Heart right ventricle (tissue), 16 donors: Measurements from ENCODE around the gene FAM47E. TPM values are rescaled to one million over a fixed set of nuclear protein-coding genes. Genes with fewer than 3 reads are reported as not detected.

ENCODE experiments used
- ATAC-seq, 8 donors: fragments of 200-7000 bp; cut with Tn5 transposase; one replicate each; pipeline ENCODE4 v1.9.1; 2020; ENCODE audit warnings: mild to moderate bottlenecking in 8 of 8, moderate library complexity in 8 of 8, moderate number of reproducible peaks in 1 of 8
- DNase-seq, 2 donors: peaks; one replicate each; pipeline ENCODE4 v3.0.0-alpha.2; 2020
- H3K27ac ChIP-seq, 10 donors: fragments of 200-600 bp; sonication (generic) in 2 of 10; one replicate each; pipeline versions ENCODE4 v1.5.0 to v1.8.0; 2020 to 2022; ENCODE audit warnings: mild to moderate bottlenecking in 3 of 10
- H3K27me3 ChIP-seq, 7 donors: fragments of 200-600 bp; one replicate each; pipeline ENCODE4 v1.8.0; 2021 to 2022; ENCODE audit warnings: mild to moderate bottlenecking in 2 of 7
- H3K36me3 ChIP-seq, 9 donors: fragments of 200-600 bp; sonication (generic) in 1 of 9; one replicate each; pipeline versions ENCODE4 v1.5.0 to v1.8.0; 2020 to 2022; ENCODE audit warnings: mild to moderate bottlenecking in 2 of 9
- H3K4me1 ChIP-seq, 9 donors: fragments of 200-600 bp; sonication (generic) in 1 of 9; one replicate each; pipeline versions ENCODE4 v1.5.0 to v1.8.0; 2020 to 2022; ENCODE audit warnings: mild to moderate bottlenecking in 4 of 9
- H3K4me3 ChIP-seq, 10 donors: fragments of 200-600 bp; sonication (generic) in 2 of 10; one replicate each; pipeline versions ENCODE4 v1.5.0 to v1.8.0; 2020 to 2022; ENCODE audit warnings: mild to moderate bottlenecking in 7 of 10, moderate library complexity in 2 of 10
- H3K9me3 ChIP-seq, 11 donors: fragments of 200-600 bp in 10 of 11; sonication (generic) in 2 of 11; one replicate each; pipeline versions ENCODE4 v1.5.0 to v1.8.0; 2013 to 2022; ENCODE audit warnings: mild to moderate bottlenecking in 2 of 11, control low read depth in 1 of 11, moderate library complexity in 1 of 11
- WGBS, 2 donors: extraction: QIAGEN DNeasy Blood & Tissue Kit; methylation state at CpG; one replicate each; pipeline ENCODE4 v1.1.7; 2013; ENCODE audit warnings: inconsistent platforms in 1 of 2; 5-methylcytosine and 5-hydroxymethylcytosine counted together
- intact Hi-C, 10 donors: fragments of 100-400 bp; cut with DNase I; formaldehyde crosslinking; loops; one replicate each; pipeline versions ENCODE4 v1.11.1 to v1.14.2; 2022
- polyA plus RNA-seq, 2 donors: library from polyadenylated mRNA; stranded (reverse); fragments of 200-250 nt; gene quantifications; one replicate each; pipeline ENCODE4 v1.2.3, GENCODE V29; 2013
- total RNA-seq, 10 donors: library from RNA; stranded (reverse); fragmentation: NEBNext Ultra II Directional in 3 of 10; extraction: Animal tissue kit (Norgen Biotek cat#: 25700) in 3 of 10; gene quantifications; one replicate each; pipeline versions ENCODE4 v1.2.1 to v1.2.4, GENCODE V29; 2021 to 2023
- TF ChIP-seq, protein P1 (sequence below), 9 donors: fragments of 200-600 bp; sonication (generic) in 2 of 9; IDR thresholded peaks; one replicate each; pipeline versions ENCODE4 v1.5.0 to v1.8.0; 2021 to 2022; ENCODE audit warnings: antibody characterized with exemption in 9 of 9, mild to moderate bottlenecking in 5 of 9, moderate library complexity in 1 of 9
- donor health status: Arrhythmogenic right ventricular cardiomyopathy.
- donor health status: ischemic (EF 13 %, LVEDD 7.1; RV severe dilation, severe dysfunction).
- donor health status: healthy with polysubstance abuse.
- donor health status: DM: no; HTN: yes; CAD: no.
- donor health status: DM: no; HTN: no; CAD: no.
- donor health status: ischemic (EF 25% LVEDD 6.9; RV normal size, moderate dysfunction).
- donor health status: ischemic (EF 25% LVEDD 5.7; RV mildly dilated, moderate dysfunction).
- donor health status: healthy.
- donor health status: DM: yes; HTN: yes; CAD: no.
- donor health status: Ischemic cardiomyopathy.
- donor health status: ischemic (EF 35%, LVEDD 5.7; RV mildly dilated, moderate dysfunction).
- donor health status: nonischemic (EF 11% LVEDD 7.7; RV severe dilation, severe dysfunction).
- donor health status: DM: yes; HTN: yes; CAD: no.
- donor health status: PGD.
- donor health status: ischemic (EF 29% LVEDD 5.4; RV normal size, mild dysfunction).
- donor health status: nonischemic (EF 23%, LVEDD 6.1; RV moderate dilation, normal function).

The FAM47E gene
- total and polyA plus RNA-seq, 12 donors = 0.68 to 6.3 (median 3.1) TPM

DNA sequence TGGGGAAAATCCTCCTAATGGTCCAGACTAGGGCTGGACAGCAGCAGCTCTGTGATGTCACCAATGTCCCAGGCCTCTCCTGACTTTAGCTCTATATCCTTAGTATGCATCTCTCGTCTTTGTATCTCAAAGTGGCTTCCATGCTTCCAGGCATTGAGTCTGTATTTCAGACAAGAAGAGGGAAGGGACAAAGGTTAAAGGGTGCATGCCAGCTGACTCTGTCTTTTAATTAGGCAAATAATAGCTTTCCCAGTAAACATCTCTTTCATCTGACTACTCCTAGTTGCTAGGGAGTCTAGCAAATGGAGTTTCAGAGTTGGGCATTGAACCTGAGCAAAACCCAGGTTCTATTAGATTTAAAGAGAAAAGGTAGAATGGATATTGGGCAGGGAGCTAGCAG is 5.4 kb downstream of the FAM47E start:
- H3K4me1 ChIP-seq = peaks cover 0 to 4% (median 0%) of the 10 kb centered on the region in 9 donors
- TF ChIP-seq, protein P1, sequence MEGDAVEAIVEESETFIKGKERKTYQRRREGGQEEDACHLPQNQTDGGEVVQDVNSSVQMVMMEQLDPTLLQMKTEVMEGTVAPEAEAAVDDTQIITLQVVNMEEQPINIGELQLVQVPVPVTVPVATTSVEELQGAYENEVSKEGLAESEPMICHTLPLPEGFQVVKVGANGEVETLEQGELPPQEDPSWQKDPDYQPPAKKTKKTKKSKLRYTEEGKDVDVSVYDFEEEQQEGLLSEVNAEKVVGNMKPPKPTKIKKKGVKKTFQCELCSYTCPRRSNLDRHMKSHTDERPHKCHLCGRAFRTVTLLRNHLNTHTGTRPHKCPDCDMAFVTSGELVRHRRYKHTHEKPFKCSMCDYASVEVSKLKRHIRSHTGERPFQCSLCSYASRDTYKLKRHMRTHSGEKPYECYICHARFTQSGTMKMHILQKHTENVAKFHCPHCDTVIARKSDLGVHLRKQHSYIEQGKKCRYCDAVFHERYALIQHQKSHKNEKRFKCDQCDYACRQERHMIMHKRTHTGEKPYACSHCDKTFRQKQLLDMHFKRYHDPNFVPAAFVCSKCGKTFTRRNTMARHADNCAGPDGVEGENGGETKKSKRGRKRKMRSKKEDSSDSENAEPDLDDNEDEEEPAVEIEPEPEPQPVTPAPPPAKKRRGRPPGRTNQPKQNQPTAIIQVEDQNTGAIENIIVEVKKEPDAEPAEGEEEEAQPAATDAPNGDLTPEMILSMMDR (IDR thresholded peaks at IDR 0.05) = no peak
- no peak overlapping the region for H3K4me3 ChIP-seq
- H3K36me3 ChIP-seq = no peaks in the 10 kb centered on the region
- peaks cover 0 to 24% (median 8%) of the 10 kb centered on the region in 7 donors for H3K27me3 ChIP-seq
- no peak overlapping the region for H3K27ac ChIP-seq
- no peaks in the 10 kb centered on the region for H3K9me3 ChIP-seq
- ATAC-seq (no peak), DNase-seq (no peak)
- intact Hi-C loops = loop anchor here in 3 of 10 donors (10.0 kb wide), 2 partner anchors 72 to 82 kb away; no protein-coding TSS in a partner anchor
- WGBS, 2 donors = 76 to 81% methylated on average over 1 of the region's 1 CpG

DNA sequence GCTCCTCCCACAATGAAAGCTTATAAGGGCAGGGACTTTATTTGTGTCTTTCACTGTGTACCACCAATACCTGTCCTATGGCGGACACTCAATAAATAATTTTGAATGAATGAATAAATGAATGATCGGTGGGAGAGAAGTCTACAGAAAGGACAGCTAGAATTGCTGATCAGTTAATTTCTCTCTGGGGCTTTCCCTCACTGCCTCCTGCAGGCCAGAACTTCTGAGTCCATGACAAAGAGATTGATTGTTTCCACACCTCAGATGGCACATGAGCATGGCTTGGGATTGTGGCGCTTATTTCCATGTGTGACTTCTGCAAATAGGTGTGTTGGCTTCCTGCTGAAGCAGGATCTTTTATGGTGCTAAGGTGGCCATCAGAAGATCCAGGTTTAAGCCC is 6.3 kb downstream of the FAM47E start:
- Histone ChIP-seq H3K27me3 (peaks cover 0 to 16% (median 2%) of the 10 kb centered on the region in 7 donors), H3K4me3 (no peak overlapping the region), H3K4me1 (no peaks in the 10 kb centered on the region), H3K27ac (no peak overlapping the region), H3K9me3 (no peaks in the 10 kb centered on the region), H3K36me3 (no peaks in the 10 kb centered on the region)
- intact Hi-C loops = loop anchor here in 3 of 10 donors (10.0 kb wide), 2 partner anchors 73 to 83 kb away; no protein-coding TSS in a partner anchor
- DNase-seq = no peak
- 96 to 97% methylated on average over 3 of the region's 3 CpGs for WGBS, 2 donors
- TF ChIP-seq, protein P1 (IDR thresholded peaks at IDR 0.05) = peak in 1 of 9 donors; percentile 15
- no peak for ATAC-seq

DNA sequence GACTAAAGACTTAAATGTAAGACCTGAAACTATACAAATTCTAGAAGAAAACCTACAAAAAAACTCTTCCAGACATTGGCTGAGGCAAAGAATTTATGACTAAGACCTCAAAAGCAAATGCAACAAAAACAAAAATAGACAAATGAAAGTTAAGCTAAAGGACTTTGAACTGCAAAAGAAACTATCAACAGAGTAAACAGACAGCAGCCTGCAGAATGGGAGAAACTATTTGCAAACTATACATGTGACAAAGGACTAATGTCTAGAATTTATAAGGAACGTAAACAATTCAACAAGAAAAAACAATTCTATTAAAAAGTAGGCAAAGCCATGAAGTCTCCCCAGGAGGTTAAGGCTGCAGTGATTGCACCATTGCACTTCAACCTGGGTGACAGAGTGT is 9.1 kb downstream of the FAM47E start:
- no peak for ATAC-seq
- intact Hi-C loops = no loop called here
- TF ChIP-seq, protein P1 (IDR thresholded peaks at IDR 0.05) = no peak
- no peak overlapping the region for H3K4me3 ChIP-seq
- H3K27ac ChIP-seq = no peak overlapping the region
- H3K36me3 ChIP-seq = no peaks in the 10 kb centered on the region
- no peaks in the 10 kb centered on the region for H3K4me1 ChIP-seq
- H3K27me3 ChIP-seq = peaks cover 0 to 4% (median 0%) of the 10 kb centered on the region in 7 donors
- no peak for DNase-seq
- 97% methylated on average over 1 of the region's 1 CpG for WGBS, 2 donors
- H3K9me3 ChIP-seq = no peaks in the 10 kb centered on the region

DNA sequence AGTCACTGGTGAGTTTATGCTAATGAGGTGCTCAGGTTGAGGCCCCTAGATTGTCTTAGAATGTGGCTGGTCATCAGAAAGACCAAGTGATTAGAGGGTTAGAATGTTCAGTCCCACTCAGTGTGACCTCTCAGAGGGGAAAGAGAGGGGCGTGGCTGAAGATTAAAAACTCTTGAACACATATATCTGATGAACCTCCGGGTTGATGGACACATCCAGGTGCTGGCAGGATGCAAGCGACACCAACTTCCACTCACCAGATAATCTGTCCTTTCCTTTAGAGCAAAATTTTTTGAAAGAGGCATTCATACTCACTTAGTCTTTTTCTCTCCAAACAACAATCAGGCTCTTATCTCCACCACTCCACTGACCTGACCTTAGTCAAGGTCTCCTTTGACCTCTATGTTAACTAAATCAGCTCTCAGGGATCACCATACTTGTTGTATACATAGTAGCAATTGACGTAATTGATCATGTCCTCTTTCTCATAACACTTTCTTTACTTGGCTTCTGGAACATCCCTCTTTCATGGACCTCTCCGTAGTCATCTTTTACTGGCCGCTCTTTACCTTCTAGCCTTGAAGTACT is 14.2 kb downstream of the FAM47E start:
- Histone ChIP-seq H3K27me3 (no peaks in the 10 kb centered on the region), H3K4me1 (no peaks in the 10 kb centered on the region), H3K27ac (no peak overlapping the region), H3K9me3 (no peaks in the 10 kb centered on the region), H3K36me3 (no peaks in the 10 kb centered on the region), H3K4me3 (no peak overlapping the region)
- WGBS, 2 donors = 82 to 86% methylated on average over 6 of the region's 6 CpGs
- DNase-seq = no peak
- ATAC-seq = no peak
- intact Hi-C loops = no loop called here
- TF ChIP-seq, protein P1 (IDR thresholded peaks at IDR 0.05) = no peak
